K562 (cell line): ENCODE data around the gene NT5C1A.

Experiments
- CAMTA2 ChIP-seq: fragments of 250-450 bp; sonication (Bioruptor Pico); conservative IDR thresholded peaks from 2 replicates; pipeline ENCODE4 v1.5.1; 2022
- DIDO1 ChIP-seq: fragments of 450-650 bp; IDR thresholded peaks from 2 replicates; pipeline ENCODE4 v1.6.1; 2016; ENCODE audit warnings: low read depth, missing biosample characterization, missing genetic modification characterization
- FOXM1 ChIP-seq, 2 experiments: fragments of 450-650 bp in 1 of 2; sonication (generic) in 1 of 2; formaldehyde crosslinking in 1 of 2; IDR thresholded peaks; 2 replicates each; pipeline versions ENCODE4 v1.6.1 to v1.9.0; 2017 to 2022; ENCODE audit warnings: low read depth in 2 of 2, mild to moderate bottlenecking in 2 of 2, missing genetic modification reagents in 1 of 2, moderate library complexity in 1 of 2
- MXI1 ChIP-seq: IDR thresholded peaks from 2 replicates; pipeline ENCODE4 v1.6.1; 2011; ENCODE audit warnings: low read depth, mild to moderate bottlenecking, improper control_type of control experiment, low read length
- PHF8 ChIP-seq: fragments of 200-600 bp; sonication (generic); IDR thresholded peaks from 2 replicates; pipeline ENCODE4 v1.6.1; 2012; ENCODE audit warnings: mixed run types, mild to moderate bottlenecking, inconsistent platforms, low read length, moderate library complexity, borderline replicate concordance
- SMARCC2 ChIP-seq: fragments of 450-650 bp; IDR thresholded peaks from 2 replicates; pipeline ENCODE4 v1.6.1; 2017; ENCODE audit warnings: antibody characterized with exemption, moderate library complexity, mild to moderate bottlenecking, low read depth
- SP1 ChIP-seq: sonication (generic); formaldehyde crosslinking; IDR thresholded peaks from 2 replicates; pipeline ENCODE4 v1.8.1; 2022; ENCODE audit warnings: mild to moderate bottlenecking, missing genetic modification reagents
- TAF1 ChIP-seq: IDR thresholded peaks from 2 replicates; pipeline ENCODE4 v1.6.1; 2011; ENCODE audit warnings: mild to moderate bottlenecking, low read length, moderate library complexity; ENCODE audit not compliant: insufficient read depth, control insufficient read depth, severe bottlenecking; ENCODE audit errors: extremely low read depth
- ZC3H4 ChIP-seq: sonication (generic); formaldehyde crosslinking; IDR thresholded peaks from 2 replicates; pipeline ENCODE4 v1.9.0; 2021; ENCODE audit warnings: missing genetic modification reagents, borderline replicate concordance
- ZFP36 ChIP-seq: fragments of 150-350 bp; IDR thresholded peaks from 2 replicates; pipeline ENCODE4 v1.6.1; 2018; ENCODE audit warnings: low read length, low read depth; ENCODE audit not compliant: partially characterized antibody
- ZNF75A ChIP-seq: fragments of 450-650 bp; formaldehyde crosslinking; IDR thresholded peaks from 2 replicates; pipeline ENCODE4 v1.4.0; 2020; ENCODE audit warnings: mild to moderate bottlenecking
- TF ChIP-seq, protein P1 (sequence below), 3 experiments: IDR thresholded peaks in 2 of 3; conservative IDR thresholded peaks in 1 of 3; 2 replicates each; pipeline ENCODE4 v1.5.1; 2011 to 2012; ENCODE audit warnings: low read length in 3 of 3, mild to moderate bottlenecking in 3 of 3, control low read depth in 2 of 3, improper control_type of control experiment in 1 of 3, inconsistent platforms in 1 of 3, low read depth in 1 of 3, mixed read lengths in 1 of 3, moderate library complexity in 1 of 3; ENCODE audit not compliant: insufficient read depth in 2 of 3

- TF ChIP-seq, protein P1, sequence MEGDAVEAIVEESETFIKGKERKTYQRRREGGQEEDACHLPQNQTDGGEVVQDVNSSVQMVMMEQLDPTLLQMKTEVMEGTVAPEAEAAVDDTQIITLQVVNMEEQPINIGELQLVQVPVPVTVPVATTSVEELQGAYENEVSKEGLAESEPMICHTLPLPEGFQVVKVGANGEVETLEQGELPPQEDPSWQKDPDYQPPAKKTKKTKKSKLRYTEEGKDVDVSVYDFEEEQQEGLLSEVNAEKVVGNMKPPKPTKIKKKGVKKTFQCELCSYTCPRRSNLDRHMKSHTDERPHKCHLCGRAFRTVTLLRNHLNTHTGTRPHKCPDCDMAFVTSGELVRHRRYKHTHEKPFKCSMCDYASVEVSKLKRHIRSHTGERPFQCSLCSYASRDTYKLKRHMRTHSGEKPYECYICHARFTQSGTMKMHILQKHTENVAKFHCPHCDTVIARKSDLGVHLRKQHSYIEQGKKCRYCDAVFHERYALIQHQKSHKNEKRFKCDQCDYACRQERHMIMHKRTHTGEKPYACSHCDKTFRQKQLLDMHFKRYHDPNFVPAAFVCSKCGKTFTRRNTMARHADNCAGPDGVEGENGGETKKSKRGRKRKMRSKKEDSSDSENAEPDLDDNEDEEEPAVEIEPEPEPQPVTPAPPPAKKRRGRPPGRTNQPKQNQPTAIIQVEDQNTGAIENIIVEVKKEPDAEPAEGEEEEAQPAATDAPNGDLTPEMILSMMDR (IDR thresholded peaks at IDR 0.05 in 2 of 3, conservative IDR thresholded peaks at IDR 0.05 in 1 of 3; ENCODE audit: insufficient read depth in 2 of 3, low read depth in 1 of 3, low read length in 3 of 3): no peak
- TF ChIP-seq PHF8 (0 out of 2 replicates have a peak, but pooled peaks have one; percentile 24), MXI1 (no peak), DIDO1 (tag) (0 out of 2 replicates have a peak, but pooled peaks have one; percentile 9), SMARCC2 (no peak), ZNF75A (CRISPR knock-in tag) (no peak), TAF1 (no peak), ZC3H4 (CRISPR knock-in tag) (no peak), SP1 (CRISPR knock-in tag) (no peak), ZFP36 (no peak), FOXM1 (IDR thresholded peaks at IDR 0.05; ENCODE audit: low read depth) (no peak), FOXM1 (CRISPR knock-in tag; IDR thresholded peaks at IDR 0.05; ENCODE audit: low read depth) (no peak), CAMTA2 (no peak)
These were observed 40.0 kb upstream of the NT5C1A start for GRCh38 chr1:39711966-39712340.
